HG03439 (cell line): ENCODE measurements around the gene CDRT15.
"Not testable (repeated sequence)": the region's sequence is repeated elsewhere in the genome, so short reads cannot be mapped to it uniquely, and the experiment has no call there.

Experiments used
- ATAC-seq: cut with Tn5 transposase; IDR thresholded peaks from one replicate; pipeline ENCODE4 v1.9.1; 2021; ENCODE audit warnings: mild to moderate bottlenecking, moderate library complexity; ENCODE audit not compliant: unreplicated experiment

Gene CDRT15

GRCh38 chr17:14209215-14209614, 27.4 kb downstream of the CDRT15 start:
- no peak for ATAC-seq

GRCh38 chr17:14207791-14208190, 28.9 kb downstream of the CDRT15 start:
- no peak for ATAC-seq

GRCh38 chr17:14206891-14207290, 29.8 kb downstream of the CDRT15 start:
- no peak for ATAC-seq

- ATAC-seq, result no peak
These were observed 30.6 kb downstream of the CDRT15 start for GRCh38 chr17:14205992-14206461.

- no peak for ATAC-seq
These were observed 31.3 kb downstream of the CDRT15 start for GRCh38 chr17:14205380-14205779.

- ATAC-seq, result no peak
These were observed 32.1 kb downstream of the CDRT15 start for GRCh38 chr17:14204546-14204945.

GRCh38 chr17:14204084-14204483, 32.6 kb downstream of the CDRT15 start:
- ATAC-seq, result no peak

- ATAC-seq, result no peak
These were observed 33.3 kb downstream of the CDRT15 start for GRCh38 chr17:14203388-14203787.

GRCh38 chr17:14202388-14203166, 34.1 kb downstream of the CDRT15 start:
- ATAC-seq, result no peak

- ATAC-seq, result no peak
These were observed 34.7 kb downstream of the CDRT15 start for GRCh38 chr17:14201988-14202380.

GRCh38 chr17:14201021-14201987, 35.4 kb downstream of the CDRT15 start:
- ATAC-seq, result no peak

GRCh38 chr17:14200354-14200753, 36.3 kb downstream of the CDRT15 start:
- no peak for ATAC-seq

- ATAC-seq, result no peak
These were observed 37.1 kb downstream of the CDRT15 start for GRCh38 chr17:14199601-14200000.

GRCh38 chr17:14198575-14198974, 38.1 kb downstream of the CDRT15 start:
- no peak for ATAC-seq

GRCh38 chr17:14198013-14198412, 38.6 kb downstream of the CDRT15 start:
- no peak for ATAC-seq

GRCh38 chr17:14197586-14197985, 39.1 kb downstream of the CDRT15 start:
- ATAC-seq, result no peak

GRCh38 chr17:14197057-14197456, 39.6 kb downstream of the CDRT15 start:
- no peak for ATAC-seq

- no peak for ATAC-seq
These were observed 40.2 kb downstream of the CDRT15 start for GRCh38 chr17:14196377-14196997.

GRCh38 chr17:14192636-14193344, 43.9 kb downstream of the CDRT15 start:
- not testable (repeated sequence) for ATAC-seq

GRCh38 chr17:14192039-14192438, 44.6 kb downstream of the CDRT15 start:
- not testable (repeated sequence) for ATAC-seq

GRCh38 chr17:14191469-14191868, 45.2 kb downstream of the CDRT15 start:
- not testable (repeated sequence) for ATAC-seq
